GM19238 (cell line): ENCODE results near the gene OR6N2.

Experiments used
- DNase-seq: peaks from one replicate; pipeline ENCODE4 v3.0.0; 2011; ENCODE audit warnings: low spot score; ENCODE audit not compliant: insufficient read length

Gene OR6N2

DNA sequence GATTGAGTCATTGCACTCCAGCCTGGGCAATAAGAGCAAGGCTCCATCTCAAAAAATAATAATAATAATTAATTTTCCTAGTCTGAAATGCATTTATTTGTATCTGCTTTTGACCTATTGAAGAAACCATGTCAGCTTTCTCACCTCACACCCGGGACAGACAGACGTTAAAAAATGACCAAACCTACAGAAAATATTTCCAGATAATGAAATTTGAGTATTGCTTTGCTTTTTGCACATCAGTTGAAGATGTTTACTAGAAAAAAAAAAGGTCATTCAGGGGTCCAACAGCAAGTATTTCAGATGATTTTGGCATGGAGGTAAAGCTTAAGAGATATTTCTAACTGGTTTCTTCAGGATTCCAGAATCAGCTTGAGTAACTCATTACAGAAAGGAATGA, 26.6 kb downstream of the OR6N2 start, which contains the start of gene OR6K6:
Gene OR6K6 (plus strand): TSS at position 301 of the 400 bp plus-strand sequence. CDS start 168 bp downstream, outside the sequence.
- no peak for DNase-seq

DNA sequence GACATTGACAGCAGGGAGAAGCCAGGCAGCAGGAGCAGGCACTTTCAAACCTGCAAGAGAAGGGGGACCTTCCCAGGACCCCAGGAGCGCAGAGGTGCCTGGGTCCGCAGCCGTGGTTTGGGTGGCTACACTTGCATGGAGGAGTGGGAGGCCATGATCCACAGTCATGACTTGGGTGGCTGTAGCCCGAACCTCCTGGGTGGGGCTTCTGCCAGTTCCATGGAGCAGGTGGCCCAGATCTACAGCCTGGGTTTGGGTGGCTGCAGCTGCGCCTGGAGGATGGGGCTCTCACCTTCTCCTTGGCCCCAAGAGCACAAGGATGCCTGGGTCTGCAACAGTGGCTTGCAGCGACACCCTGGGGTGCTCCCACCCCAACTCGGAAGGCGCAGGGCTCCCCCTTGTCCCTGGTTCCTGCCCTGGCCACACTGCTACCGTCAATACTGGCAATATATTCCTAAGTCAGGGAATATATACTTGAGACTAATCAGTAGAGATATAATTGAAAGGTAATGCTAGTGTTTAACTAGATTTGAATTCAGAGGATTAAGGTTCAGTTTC, 28.8 kb downstream of the OR6N2 start:
- DNase-seq: no peak

DNA sequence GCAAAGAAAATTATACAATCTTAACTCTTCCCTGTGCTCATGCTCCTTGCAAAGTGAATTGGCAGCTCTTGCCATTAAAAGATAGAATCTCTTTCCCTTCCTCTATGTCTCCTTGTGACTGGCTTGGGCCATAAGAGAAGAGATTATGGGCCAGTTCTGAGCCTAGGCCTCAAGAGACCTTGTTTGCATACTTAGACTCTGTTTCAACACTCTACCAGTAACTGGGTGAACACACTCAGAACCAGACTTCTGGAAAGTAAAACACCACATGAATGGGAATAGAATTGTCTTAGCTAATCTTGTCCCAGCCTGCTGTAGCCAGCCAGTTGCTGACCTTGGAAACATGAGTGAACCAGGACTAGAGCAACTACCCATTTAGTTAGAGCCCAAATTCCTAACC, 45.2 kb downstream of the OR6N2 start:
- no peak for DNase-seq

DNA sequence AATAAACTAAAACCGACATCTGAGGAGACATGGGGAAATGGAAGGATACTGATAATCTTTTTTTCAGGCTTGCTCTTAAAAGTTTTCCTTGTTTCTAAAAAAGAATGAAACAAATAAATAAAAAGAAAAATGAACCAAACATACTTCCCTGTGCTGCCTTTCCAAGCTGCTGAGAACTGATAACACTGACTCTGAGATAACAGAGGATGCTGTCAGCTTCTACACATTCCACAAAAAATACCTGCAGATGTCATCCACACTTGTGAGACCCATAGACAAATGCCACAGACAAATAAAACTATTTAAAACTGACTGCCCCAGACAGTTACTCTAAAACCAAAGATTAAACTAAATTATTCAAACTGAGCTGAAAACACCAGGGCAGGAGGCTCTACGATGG, 48.5 kb downstream of the OR6N2 start:
- DNase-seq: no peak

DNA sequence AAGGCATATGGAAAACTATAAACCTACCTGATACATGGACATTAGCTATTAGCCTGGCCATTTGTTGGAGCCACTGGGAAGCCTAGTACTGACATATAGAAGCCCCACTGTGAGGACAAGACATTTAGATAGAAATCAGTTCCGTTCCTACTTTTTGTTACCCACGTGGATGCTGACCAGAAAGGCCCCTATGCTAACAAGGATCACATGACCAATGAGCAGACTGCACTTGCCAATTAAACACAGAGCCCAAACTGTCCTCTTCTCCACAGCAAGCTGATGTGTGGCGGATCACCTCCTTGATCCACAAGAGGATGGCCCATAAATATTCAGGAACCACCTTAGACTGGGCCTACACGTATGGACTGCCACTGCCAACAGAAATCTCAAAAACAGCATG, 49.3 kb downstream of the OR6N2 start:
- no peak for DNase-seq

DNA sequence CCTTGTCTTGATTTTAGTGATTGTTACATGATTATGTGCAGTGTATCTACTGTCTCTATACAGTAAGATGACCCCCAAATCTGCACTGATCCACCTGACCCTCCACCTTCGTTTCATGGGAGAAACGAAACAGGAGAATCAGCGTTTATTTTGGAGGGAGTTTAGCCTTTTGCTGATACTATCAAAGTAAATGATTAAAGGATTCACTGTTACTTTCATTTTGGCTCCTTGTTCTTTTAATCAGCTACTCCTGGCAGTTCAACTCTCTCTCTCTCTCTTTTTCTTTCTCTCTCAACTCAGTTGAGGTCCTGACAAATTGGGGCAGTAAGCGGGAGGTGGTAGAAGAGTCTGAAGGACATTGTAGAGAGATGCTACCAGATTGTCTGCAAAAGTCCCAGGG, 50.6 kb downstream of the OR6N2 start:
- no peak for DNase-seq

DNA sequence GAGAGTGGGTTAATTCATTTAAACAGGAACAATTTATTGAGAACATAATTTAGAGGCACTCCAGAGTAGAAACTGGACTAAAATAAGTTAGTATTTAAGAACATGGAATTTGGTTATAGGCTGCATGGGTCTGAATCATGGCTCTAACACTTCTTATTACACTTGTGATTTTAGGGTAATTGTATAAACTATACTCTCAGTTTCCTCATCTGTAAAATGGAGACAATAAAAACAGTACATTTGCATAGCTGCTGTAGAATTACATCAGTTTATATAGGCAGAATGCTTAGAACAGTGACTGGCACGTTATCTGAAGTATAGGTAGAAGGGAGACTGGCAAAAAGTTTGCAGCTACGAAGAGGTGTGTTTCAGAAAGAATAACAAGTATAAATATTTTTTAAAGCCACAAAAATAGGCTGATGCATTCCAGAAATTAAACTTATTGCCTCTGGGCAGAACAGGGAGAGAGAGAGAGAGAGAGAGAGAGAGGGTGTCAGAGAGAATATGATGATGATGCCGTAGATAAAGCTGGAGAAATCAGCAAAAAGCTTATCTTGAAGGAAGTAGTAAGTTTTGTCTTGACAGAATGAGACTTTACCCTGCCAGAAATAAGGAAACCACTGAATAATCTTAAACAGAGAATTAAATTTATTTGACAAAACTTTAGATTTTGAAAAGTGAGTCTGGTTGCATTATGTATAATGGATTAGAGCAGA, 52.3 kb downstream of the OR6N2 start:
- no peak for DNase-seq

DNA sequence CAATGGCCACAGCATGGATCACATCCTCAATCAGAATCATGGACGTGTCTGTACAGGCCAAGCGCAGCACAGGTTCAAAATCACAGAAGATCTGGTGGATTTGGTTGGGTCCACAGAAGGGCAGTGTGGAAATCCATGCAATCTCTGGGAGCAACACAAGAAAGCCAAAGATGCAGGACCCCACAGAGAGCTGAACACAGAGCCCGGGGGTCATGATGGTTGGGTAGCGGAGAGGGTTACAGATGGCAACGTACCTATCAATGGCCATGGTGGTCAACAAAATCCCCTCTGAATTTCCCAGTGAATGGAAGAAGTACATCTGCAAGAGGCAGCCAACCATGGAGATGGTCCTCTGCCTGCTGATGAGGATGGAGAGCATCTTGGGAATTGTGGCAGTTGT, 56.6 kb downstream of the OR6N2 start:
- DNase-seq: no peak
